ENCODE measurements around the gene REG3A. TPM values are rescaled to one million over a fixed set of nuclear protein-coding genes. Genes with fewer than 3 reads are reported as not detected.

REG3A gene
- total RNA-seq, 3 donors from 2014 or later, result not detected

- Histone ChIP-seq H3K4me1 (no peaks in the 10 kb centered on the region), H3K4me3 (no peak overlapping the region), H3K27ac (no peak overlapping the region), H3K27me3 (no peaks in the 10 kb centered on the region), H3K36me3 (no peaks in the 10 kb centered on the region), H3K9me3 (peaks cover 0 to 36% of the 10 kb centered on the region in 2 donors)
- TF ChIP-seq, protein P1, sequence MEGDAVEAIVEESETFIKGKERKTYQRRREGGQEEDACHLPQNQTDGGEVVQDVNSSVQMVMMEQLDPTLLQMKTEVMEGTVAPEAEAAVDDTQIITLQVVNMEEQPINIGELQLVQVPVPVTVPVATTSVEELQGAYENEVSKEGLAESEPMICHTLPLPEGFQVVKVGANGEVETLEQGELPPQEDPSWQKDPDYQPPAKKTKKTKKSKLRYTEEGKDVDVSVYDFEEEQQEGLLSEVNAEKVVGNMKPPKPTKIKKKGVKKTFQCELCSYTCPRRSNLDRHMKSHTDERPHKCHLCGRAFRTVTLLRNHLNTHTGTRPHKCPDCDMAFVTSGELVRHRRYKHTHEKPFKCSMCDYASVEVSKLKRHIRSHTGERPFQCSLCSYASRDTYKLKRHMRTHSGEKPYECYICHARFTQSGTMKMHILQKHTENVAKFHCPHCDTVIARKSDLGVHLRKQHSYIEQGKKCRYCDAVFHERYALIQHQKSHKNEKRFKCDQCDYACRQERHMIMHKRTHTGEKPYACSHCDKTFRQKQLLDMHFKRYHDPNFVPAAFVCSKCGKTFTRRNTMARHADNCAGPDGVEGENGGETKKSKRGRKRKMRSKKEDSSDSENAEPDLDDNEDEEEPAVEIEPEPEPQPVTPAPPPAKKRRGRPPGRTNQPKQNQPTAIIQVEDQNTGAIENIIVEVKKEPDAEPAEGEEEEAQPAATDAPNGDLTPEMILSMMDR (IDR thresholded peaks at IDR 0.05), result no peak
- TF ChIP-seq POLR2AphosphoS5 (IDR thresholded peaks at IDR 0.05) (no peak), POLR2A (IDR thresholded peaks at IDR 0.05) (no peak)
- DNase-seq (ENCODE audit: low spot score in 2 of 2), result no peak
- intact Hi-C loops (cut with DNase I; ENCODE audit: low total_unique reads), result no loop called here
These were observed 20.5 kb upstream of the REG3A start for GRCh38 chr2:79180092-79180491.

GRCh38 chr2:79179036-79179435 is 19.5 kb upstream of the REG3A start:
- TF ChIP-seq POLR2AphosphoS5 (IDR thresholded peaks at IDR 0.05) (no peak), POLR2A (IDR thresholded peaks at IDR 0.05) (no peak)
- TF ChIP-seq, protein P1 (IDR thresholded peaks at IDR 0.05), result no peak
- DNase-seq (ENCODE audit: low spot score in 2 of 2), result no peak
- Histone ChIP-seq H3K36me3 (no peaks in the 10 kb centered on the region), H3K4me1 (no peaks in the 10 kb centered on the region), H3K27ac (no peak overlapping the region), H3K27me3 (no peaks in the 10 kb centered on the region), H3K9me3 (peaks cover 0 to 36% of the 10 kb centered on the region in 2 donors), H3K4me3 (no peak overlapping the region)
- intact Hi-C loops (cut with DNase I; ENCODE audit: low total_unique reads), result no loop called here

DNA sequence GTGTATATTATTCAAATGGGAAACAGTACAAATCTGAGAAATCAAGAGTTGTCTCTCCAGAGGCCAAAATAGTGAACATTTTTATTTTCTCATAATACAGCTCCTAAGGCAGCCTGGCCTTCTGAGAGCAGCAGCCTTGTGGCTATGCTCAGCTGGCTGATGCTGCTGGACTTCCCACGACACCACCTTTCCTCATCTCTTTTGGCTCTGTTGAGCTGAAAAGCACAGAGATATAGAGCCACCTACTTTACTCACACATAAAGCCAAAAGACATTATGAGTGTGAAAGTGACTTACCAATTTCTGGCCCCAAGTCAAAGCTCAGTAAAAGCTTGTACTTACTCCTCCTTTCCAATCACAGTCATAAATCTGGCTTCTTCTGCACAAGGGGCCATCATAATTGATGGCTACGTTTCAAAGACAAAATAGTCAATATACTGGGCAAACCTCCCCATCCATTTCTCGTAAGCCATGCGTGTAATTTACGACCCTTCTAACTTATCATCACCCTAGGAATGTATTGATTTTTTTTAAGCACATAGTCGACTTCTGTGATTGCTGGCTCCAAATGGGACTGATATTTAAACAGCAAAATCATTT is 18.6 kb upstream of the REG3A start:
- no peaks in the 10 kb centered on the region for H3K27me3 ChIP-seq
- no peaks in the 10 kb centered on the region for H3K36me3 ChIP-seq
- no peak overlapping the region for H3K27ac ChIP-seq
- no peak overlapping the region for H3K4me3 ChIP-seq
- DNase-seq (ENCODE audit: low spot score in 2 of 2), result no peak
- intact Hi-C loops (cut with DNase I; ENCODE audit: low total_unique reads), result no loop called here
- no peaks in the 10 kb centered on the region for H3K4me1 ChIP-seq
- TF ChIP-seq POLR2AphosphoS5 (IDR thresholded peaks at IDR 0.05), result no peak
- TF ChIP-seq, protein P1 (IDR thresholded peaks at IDR 0.05), result no peak
- TF ChIP-seq POLR2A (IDR thresholded peaks at IDR 0.05), result no peak
- peaks cover 0 to 33% of the 10 kb centered on the region in 2 donors for H3K9me3 ChIP-seq

- H3K27ac ChIP-seq, result no peak overlapping the region
- no peaks in the 10 kb centered on the region for H3K9me3 ChIP-seq
- no peak for TF ChIP-seq POLR2AphosphoS5 (IDR thresholded peaks at IDR 0.05)
- no peak for TF ChIP-seq POLR2A (IDR thresholded peaks at IDR 0.05)
- TF ChIP-seq, protein P1 (IDR thresholded peaks at IDR 0.05), result no peak
- no peak overlapping the region for H3K4me3 ChIP-seq
- H3K36me3 ChIP-seq, result no peaks in the 10 kb centered on the region
- no peaks in the 10 kb centered on the region for H3K27me3 ChIP-seq
- DNase-seq (ENCODE audit: low spot score in 2 of 2), result no peak
- no peaks in the 10 kb centered on the region for H3K4me1 ChIP-seq
- intact Hi-C loops (cut with DNase I; ENCODE audit: low total_unique reads), result no loop called here
These were observed 11.9 kb upstream of the REG3A start for GRCh38 chr2:79171348-79171958.

DNA sequence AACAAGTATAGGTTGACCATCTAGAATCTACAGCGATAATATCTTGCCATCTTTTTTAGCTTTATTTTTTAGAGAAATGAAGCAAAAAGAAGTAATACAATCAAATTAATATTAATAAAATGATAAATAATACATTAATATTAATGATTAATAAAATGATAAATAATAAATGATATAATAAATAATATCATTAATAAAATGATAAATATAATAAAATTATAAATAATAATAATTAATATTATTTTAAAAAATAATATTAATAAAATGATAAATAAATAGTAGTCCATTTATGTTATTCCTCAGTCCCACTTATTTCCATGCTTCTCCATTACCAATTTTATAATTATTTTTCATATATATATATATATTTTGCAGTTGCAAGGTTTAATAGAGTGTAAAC is 3.2 kb upstream of the REG3A start:
- DNase-seq (ENCODE audit: low spot score in 2 of 2), result no peak
- intact Hi-C loops (cut with DNase I; ENCODE audit: low total_unique reads), result no loop called here
- Histone ChIP-seq H3K27me3 (no peaks in the 10 kb centered on the region), H3K27ac (no peak overlapping the region), H3K9me3 (no peaks in the 10 kb centered on the region), H3K4me3 (no peak overlapping the region), H3K4me1 (no peaks in the 10 kb centered on the region), H3K36me3 (no peaks in the 10 kb centered on the region)
- TF ChIP-seq POLR2A (IDR thresholded peaks at IDR 0.05) (no peak), POLR2AphosphoS5 (IDR thresholded peaks at IDR 0.05) (no peak)
- TF ChIP-seq, protein P1 (IDR thresholded peaks at IDR 0.05), result no peak
